CMK (cell line): Measurements from ENCODE around the gene ARPC1A.
A peak's percentile ranks its signal among the peaks of the same experiment; 100 is the strongest.
"Not testable (repeated sequence)": the region's sequence is repeated elsewhere in the genome, so short reads cannot be mapped to it uniquely, and the experiment has no call there.

ENCODE experiments used
- DNase-seq: peaks from one replicate; pipeline ENCODE4 v3.0.0-alpha.2; 2010; ENCODE audit warnings: low read depth

Gene ARPC1A

DNA sequence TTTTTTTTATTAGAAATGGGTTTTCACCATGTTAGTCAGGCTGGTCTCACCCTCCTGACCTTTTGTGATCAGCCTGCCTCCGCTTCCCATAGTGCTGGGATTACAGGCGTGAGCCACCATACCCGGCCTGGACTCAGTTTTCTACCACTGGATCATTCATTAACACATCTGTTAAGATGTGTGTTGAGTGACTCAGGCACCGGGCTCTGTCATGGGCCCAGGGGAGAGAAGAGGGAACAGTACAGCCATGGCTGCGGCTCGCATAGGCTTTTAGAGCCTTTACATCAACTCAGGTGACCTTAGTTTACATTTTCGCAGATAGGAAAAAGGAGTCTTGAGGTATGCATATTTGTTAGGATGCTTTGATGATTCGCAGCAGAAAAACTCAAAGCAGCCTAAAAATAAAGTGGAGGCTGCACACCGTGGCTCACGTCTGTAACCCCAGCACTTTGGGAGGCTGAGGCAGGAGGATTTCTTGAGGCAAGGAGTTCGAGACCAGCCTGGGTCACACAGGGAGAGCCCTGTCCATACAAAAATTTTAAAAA, 45.8 kb downstream of the ARPC1A start:
- DNase-seq, result no peak

DNA sequence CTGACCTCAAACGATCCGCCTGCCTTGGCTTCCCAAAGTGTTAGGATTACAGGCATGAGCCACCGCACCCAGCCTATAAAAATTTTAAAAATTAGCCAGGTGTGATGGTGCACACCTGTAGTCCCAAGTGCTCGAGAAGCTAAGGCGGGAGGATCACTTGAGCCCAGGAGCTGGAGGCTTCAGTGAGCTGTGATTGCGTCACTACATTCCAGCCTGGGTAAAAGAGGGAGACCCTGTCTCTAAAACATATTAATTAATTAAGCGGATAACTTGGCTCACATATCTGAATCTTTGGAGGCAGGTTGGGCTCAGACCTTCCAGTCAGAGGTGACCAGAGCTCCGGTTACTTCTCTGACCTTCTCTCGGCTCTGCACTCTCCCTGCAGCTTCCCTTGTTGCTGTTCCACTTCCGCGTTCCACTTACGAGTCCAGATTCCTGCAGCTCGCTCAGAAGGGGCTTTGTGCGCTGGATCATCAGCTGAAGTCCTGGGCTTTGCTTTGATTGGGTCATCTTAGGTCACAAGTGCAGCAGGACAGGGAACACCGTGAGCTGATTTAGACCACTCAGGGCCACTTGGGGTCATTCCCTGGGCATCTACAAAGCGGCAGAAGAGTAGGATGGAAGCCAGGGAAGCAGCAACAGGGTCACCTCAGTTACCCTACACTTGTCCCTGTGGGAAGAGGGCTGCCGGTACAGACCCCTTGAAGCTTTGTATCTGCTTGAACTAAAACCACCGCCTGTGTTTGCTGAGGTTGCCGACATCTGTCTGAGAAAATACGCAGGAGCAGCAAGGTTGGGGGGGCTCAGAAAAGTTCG, 46.8 kb downstream of the ARPC1A start:
- DNase-seq, result no peak

DNA sequence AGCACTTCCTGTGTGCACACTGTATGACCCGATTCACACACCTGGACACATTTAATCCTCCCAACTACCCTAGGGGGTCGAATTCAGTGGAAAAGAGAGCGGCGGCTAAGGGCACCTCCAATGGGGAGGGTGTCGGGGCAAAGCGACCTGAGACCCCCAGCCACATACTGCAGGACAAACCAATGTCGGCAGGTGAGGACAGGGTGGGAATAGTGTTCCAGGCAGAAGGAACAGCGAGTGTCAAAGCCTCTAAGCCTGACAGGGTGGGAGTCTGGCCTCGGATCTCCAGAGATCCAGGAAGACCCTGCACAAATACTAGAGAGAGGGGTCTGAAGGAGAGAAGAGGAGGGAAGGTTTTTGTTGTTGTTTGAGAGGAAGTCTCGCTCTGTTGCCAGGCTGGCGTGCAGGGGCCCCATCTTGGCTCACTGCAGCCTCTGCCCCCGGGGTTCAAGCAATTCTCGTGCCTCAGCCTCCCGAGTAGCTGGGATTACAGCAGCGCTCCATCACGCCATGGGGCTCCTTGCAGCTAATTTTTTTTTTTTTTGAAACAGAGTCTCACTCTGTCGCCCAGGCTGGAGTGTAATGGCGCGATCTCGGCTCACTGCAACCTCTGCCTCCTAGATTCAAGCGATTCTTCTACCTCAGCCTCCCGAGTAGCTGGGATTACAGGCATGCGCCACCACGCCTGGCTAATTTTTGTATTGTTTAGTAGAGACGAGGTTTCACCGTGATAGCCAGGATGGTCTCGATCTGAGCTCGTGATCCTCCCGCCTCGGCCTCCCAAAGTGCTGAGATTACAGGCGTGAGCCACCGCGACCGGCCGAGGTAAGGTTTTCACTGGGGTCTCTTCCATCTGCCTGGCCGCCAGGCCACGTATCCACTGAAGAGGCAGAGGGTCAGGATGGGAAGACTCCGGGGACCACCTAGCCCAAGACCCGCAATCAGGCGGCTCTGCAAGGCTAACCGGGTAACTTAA, 47.7 kb downstream of the ARPC1A start:
- DNase-seq, result no peak

DNA sequence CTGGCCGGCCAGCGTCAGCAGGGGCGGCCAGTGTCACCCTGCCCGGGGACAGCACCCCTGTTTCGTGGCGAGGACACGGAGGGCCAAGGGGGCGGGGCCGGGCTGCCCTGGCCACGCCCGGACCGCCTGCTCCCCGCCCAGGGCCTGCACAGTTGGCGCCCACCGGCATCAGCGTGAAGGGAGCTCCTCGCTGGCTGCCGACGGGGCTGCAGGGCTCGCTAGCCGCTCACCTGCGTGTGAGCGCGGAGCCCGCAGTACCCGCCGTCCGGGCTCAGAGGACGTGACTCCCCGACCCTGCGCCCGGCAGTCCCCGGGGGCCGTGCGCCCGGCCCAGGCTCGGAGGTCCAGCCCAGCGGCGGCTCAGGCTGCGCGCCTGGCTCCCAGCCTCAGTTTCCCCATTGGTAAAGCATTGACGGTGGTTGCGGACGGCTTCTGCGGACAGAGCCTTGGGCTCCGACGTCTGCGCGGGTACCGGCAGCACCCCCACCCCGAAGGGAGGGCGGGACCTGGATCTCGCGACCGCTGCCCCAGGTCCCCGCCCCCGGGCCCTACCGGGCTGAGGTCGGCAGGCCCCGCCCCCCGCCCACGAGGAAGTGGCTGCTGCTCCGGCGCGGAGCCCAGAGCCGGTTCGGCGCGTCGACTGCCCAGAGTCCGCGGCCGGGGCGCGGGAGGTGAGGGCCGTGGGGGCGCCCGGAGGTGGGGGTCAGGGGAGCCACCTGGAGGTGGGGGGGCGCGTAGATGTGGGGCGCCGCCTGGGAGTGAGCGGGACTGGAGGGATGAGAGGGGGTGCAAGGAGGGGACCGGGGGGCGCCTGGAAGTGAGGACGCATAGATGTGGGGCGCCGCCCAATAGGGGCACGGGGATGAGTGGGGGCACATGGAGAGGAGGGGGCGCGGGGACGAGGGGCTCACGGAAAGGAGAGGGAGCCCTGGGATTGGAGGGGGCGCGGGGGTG, 48.7 kb downstream of the ARPC1A start, which contains the start of gene ARPC1B:
ARPC1B (plus strand) TSS at position 620 of the 954 bp plus-strand sequence. CDS start 10,985 bp downstream, outside the sequence.
- DNase-seq, result peak; percentile 63

DNA sequence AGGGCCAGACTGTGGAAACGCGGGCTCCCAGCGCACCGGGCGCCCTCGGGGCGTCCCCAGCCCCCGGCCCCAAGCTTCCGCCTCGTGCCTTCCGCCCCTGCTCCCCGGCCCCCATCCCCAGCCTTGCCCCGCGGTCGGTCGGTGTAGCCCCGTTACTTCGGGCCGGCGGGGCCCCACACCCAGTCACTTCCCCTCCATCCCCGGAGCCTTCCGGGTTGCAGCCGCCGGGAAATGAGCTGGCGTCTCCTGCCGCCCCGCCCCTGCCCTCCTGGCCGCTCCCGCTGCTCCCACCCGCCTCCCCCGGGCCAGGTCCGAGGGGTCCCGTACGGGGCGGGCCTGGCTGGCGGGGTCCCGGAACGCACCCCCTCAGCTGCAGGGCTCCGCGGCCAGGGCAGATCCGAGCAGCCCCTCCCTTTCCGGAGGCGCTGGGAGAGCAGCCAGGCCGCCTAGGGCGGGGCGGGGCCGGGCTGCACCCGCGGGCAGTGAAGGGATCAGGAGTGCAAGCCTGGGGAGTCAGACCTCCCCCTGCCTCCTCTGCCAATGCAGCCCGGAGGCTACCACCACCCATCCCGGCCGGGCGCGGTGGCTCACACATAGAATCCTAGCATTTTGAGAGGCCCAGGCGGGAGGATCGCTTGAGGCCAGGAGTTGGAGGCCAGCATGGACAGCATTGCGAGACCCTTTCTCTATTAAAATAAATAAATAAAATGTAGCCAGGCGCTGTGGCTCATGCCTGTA, 49.5 kb downstream of the ARPC1A start:
- DNase-seq, result no peak

DNA sequence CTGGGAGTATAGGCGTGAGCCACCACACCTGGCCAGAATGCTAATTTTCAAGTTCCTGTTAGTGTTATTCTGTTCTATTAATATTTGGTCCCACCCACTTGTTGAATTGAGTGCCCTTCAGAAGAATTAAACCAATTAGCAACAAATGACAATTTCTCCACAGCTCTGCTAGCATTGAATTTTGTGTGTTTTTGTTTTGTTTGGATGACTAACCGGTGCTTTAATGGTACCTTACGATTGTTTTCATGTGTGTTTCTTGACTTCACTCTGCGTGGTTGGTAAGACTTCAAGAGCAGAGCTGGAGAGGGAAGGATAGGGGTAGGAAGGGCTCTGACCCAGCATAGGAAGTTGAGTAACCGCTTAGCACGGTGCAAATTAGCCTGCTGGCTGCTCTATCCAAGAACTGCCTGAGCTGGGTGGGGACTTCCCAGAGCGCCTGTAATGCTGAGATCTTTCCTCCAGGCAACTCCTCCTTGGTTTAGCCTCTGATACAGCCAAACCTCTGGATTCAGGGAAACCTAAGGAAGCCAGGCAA, 53.4 kb downstream of the ARPC1A start:
- peak; percentile 59 for DNase-seq

DNA sequence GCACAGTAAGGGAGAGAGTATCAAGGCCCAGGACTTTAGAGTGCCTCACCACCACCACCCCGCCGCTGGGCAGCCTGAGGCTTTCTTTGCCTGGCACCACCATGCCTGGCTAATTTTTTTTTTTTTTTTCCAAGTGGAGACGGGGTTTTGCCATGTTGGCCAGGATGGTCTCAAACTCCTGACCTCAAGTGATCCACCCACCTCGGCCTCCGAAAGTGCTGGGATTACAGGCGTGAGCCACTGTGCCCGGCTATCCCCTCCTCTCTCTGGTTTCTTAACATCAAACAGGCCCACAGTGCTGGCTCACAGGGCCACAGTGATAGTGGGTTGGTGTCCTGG, 54.0 kb downstream of the ARPC1A start:
- DNase-seq, result not testable (repeated sequence)

DNA sequence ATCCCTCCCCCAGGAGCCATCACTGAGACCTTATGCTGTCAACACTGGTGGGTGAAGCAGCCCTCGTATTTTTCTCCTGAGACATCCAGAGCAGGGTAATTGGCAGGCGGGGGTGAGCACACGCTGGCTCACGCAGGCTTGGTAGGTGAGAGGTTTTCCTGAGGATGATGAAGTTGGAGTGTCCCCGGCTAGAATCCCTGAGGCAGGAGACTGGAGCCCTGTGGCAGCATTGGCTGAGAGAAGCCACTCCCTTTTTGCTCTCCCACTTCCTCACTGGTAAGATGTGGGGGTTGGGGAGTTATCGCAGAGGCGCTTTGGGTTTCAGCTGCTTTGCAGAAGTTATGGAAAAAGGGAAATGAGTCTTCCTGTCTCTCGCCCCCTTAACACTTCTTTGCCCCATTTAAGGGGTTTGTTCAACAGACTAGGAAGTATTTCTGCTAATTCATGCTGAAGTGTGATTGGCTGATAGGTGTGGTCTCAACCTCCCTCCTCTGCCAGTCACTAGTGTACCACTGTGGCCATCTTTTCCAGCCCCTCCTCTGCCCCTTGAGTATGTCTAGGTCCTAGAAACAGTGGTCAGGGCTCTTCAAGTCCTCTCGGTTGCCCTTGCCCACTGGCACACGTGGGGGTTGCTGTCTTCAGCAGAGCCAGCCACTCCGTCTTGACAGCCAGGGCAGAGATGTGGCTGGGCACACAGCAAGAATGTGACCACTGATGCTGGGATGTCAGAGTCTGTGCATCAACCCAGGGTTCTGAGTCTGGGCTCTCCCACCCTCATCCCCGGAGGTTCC, 54.5 kb downstream of the ARPC1A start:
- peak; percentile 80 for DNase-seq

DNA sequence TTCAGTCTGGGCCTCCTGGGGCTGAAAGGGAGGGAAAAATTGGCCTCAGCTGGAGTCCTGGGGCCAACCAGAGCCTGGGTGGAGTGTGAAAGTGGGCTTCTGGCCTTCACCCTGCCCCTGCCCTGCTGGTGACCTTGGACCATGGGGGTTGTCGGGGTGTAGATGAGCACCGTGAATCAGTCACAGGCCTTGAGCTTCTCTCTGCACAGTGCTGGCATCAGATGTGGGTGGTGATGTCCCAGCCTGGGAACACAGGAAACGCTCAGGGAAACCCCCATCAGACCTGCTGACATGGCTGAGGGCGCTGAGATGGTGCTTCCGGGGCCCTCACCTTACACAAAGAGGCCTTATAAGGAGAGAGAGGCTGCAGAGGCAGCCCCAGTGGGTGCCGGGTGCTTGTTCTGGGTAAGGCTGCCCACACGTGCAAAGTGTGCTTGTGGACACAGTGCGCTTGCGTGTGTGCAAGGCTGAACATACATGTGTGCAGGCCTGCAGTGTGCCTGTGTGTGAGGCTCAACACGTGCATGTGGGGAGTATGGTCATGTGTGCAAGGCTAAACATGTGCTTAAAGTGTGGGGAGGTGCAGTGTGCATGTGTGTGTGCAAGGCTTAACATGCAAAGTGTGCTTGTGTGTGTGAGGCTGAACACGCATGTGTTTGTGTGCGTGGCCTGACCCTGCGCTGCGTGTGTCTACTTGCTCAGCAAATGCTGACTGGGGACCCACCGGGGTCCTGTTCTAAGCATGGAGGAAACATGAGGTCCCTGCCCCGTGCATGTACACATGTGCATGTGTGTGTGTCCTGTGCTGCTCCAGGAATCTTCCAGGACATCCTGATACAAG, 55.3 kb downstream of the ARPC1A start:
- no peak for DNase-seq

DNA sequence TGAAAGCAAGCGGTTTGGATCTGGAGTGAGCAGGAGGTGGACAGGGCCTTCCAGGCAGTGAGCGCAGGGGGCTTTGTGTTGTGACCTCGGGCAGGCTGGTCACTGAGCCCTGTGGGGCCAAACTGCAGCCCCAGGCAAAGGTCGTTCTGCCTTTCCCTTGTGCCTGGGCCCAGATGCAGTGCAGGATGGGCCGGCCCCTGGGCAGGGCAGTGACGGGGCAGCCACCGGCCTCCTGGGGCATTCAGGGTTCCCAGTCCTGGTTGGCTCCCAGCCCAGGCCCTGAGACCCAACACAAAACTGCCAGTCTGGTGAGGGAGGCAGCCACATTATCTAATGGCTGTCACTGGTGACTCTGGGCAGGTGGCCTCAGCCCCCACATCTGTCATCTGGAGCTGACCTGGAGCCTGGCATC, 56.0 kb downstream of the ARPC1A start:
- DNase-seq, result no peak

DNA sequence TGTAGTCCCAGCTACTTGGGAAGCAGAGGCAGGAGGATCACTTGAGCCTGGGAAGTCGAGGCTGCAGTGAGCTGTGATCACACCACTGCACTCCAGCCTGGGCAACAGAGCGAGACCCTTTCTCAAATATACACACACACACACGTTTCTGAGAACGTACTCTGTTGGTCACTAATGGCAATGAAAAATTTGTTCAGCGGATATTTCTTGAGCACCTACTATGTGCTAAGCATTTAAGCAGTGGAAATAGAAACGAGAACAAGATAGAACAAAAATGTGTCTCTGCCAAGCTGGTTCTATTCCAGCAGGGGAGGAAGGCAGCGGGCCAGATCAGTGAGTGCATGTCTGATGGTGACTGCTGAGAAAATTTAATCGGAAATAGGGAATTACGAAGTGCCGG, 57.5 kb downstream of the ARPC1A start:
- no peak for DNase-seq

DNA sequence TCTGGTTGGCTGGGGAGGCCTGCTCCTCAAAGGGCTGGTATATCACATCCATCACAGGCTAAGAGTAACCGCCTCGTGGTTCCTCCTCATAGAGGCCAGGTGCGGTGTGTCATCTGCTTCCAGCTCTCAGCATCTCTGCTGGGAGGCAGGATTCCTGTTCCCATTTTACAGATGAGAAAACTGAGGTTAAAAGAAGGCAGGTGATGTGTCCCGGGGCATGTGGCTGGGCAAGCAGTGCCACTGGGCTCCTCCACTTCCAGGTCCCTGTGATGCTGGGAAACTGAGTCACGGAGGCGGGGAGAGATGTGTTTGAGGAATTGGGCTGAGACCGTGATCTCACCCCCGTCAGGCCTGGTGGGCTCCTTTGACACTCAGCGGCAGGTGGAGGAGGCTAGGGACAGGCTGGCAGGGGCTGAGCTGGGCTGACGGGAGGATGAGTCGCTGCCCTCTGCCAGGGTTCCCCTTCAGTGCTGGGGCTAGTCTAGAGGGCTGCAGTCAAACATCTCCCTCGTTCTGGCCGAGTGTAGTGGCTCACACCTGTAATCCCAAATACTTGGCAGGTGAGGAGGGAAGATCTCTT, 58.2 kb downstream of the ARPC1A start:
- DNase-seq, result no peak

DNA sequence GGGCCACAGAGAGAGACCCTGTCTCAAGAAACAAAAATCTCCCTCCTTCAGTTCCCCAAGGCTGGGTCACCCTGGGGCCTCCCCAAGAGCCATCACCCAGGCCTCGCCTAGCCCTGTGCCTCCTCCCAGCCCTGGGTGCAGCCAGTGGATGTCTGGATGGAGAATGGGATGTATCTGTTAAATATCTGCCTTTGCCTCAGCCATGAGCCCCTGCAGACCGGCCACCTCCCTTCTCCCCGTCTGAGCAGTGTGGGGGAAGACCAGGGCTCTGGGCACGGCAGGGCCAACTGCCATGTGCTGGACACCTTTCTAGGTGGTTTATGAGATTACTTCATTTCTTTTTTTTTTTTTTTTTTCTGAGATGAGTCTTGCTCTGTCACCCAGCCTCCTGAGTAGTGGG, 58.8 kb downstream of the ARPC1A start:
- DNase-seq, result no peak

DNA sequence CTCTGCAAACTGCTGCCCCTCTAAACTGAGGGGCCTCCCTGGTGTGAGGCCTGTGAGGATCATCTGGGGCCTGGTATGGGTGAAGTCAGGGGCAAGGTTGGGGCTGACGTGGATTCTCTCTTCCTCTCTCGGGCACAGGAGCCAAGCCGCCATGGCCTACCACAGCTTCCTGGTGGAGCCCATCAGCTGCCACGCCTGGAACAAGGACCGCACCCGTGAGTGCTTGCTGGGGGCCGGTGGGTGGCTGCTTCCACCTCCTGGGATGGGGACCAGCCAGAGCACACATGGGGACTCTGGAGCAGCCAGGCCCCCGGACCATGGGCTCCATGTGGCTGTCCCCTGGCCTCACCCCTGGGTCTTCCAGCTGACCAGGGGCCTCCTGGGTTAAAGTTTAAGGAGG, 59.9 kb downstream of the ARPC1A start:
- DNase-seq, result no peak

DNA sequence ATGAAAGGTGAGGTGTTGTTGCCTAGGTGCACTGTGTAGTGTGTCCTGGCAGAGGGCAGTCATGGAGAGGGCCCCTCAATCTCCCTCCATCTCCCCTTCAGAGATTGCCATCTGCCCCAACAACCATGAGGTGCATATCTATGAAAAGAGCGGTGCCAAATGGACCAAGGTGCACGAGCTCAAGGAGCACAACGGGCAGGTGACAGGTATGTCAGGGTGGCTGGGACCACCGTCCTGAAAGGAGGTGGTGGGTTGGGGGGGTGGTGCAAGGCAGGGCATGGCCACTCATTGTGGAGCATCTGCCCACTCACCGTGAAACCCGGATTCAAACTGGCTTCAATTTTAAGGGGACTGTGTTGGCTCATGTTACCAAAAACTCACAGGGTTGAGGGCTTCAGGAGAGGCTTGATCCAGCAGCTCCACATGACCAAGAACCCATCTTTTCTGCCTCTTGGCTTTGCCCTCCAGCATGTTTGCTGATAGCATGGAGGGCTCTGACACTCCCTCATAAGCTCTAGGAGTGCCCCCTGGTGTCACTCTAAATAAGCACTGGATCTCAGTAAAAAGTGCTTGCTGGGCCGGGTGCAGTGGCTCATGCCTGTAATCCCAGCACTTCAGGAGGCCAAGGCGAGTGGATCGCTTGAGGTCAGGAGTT, 61.0 kb downstream of the ARPC1A start:
- DNase-seq, result peak; percentile 41

DNA sequence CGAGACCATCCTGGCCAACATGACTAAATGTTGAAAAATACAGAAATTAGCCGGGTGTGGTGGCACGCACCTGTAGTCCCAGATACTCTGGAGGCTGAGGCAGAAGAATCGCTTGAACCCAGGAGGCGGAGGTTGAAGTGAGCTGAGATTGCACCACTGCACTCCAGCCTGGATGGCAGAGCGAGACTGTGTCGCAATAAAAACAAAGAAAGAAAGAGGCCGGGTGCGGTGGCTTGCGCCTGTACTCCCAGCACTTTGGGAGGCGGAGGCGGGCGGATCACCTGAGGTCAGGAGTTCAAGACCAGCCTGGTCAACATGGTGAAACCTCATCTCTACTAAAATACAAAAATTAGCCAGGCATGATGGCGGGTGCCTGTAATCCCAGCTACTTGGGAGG, 61.5 kb downstream of the ARPC1A start:
- not testable (repeated sequence) for DNase-seq

DNA sequence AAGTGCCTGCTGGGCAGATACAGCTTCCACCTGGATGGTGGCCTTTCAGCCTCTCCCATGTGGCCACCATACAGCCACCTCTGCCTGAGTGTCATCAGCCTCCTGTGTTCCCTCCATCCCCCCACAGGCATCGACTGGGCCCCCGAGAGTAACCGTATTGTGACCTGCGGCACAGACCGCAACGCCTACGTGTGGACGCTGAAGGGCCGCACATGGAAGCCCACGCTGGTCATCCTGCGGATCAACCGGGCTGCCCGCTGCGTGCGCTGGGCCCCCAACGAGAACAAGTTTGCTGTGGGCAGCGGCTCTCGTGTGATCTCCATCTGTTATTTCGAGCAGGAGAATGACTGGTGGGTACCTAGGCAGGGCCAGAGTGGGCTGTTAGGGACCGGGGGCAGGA, 62.2 kb downstream of the ARPC1A start:
- no peak for DNase-seq

DNA sequence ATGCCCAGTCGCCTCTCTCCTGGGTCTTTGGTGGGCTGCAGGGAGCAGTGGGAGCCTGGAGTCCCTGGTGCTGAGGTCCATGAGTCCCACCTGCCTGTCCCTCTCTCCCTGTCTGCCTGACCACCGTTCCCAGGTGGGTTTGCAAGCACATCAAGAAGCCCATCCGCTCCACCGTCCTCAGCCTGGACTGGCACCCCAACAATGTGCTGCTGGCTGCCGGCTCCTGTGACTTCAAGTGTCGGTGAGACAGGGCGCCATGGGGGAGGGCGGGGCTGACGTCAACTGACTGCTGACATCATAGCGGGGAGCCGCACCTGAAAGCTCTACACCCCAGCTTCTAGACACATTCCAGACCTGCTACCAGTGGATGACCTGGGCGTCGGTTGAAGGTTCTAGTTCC, 64.1 kb downstream of the ARPC1A start:
- no peak for DNase-seq
